Esophagus muscularis mucosa (tissue), 4 donors: ENCODE measurements around the gene SPG11.

Experiments used
- CTCF ChIP-seq, 3 experiments: fragments of 200-600 bp in 2 of 3; fragments of 450-650 bp in 1 of 3; sonication (generic) in 2 of 3; IDR thresholded peaks; one replicate each; pipeline ENCODE4 v1.5.1; 2017 to 2019; ENCODE audit warnings: antibody characterized with exemption in 3 of 3, mild to moderate bottlenecking in 2 of 3, moderate library complexity in 1 of 3
- EP300 ChIP-seq: sonication (generic); formaldehyde crosslinking; IDR thresholded peaks from one replicate; pipeline ENCODE4 v1.6.1; 2017; ENCODE audit warnings: antibody characterized with exemption
- POLR2A ChIP-seq: fragments of 450-650 bp; IDR thresholded peaks from one replicate; pipeline ENCODE4 v1.6.1; 2017; ENCODE audit warnings: antibody characterized with exemption, moderate library complexity, mild to moderate bottlenecking, low read depth
- POLR2AphosphoS5 ChIP-seq, 2 donors: sonication (generic); formaldehyde crosslinking; IDR thresholded peaks; one replicate each; pipeline ENCODE4 v1.6.1; 2017; ENCODE audit warnings: antibody characterized with exemption in 2 of 2

GRCh38 chr15:44591326-44591725 is 72.1 kb downstream of the SPG11 start:
- TF ChIP-seq POLR2A: no peak
- no peak for TF ChIP-seq CTCF (IDR thresholded peaks at IDR 0.05)
- TF ChIP-seq EP300: no peak
- TF ChIP-seq POLR2AphosphoS5 (IDR thresholded peaks at IDR 0.05): no peak
